VCaP (cell line): ENCODE results near the gene CGB8.
A peak's percentile ranks its signal among the peaks of the same experiment; 100 is the strongest.

Experiments used
- H3K27ac ChIP-seq: fragments of 450-650 bp; 2 replicates; pipeline ENCODE4 v1.5.1; 2017
- TF ChIP-seq, protein P1 (sequence below): fragments of 450-650 bp; conservative IDR thresholded peaks from 2 replicates; pipeline ENCODE4 v1.5.1; 2017; ENCODE audit warnings: mild to moderate bottlenecking, moderate library complexity

The CGB8 gene

GRCh38 chr19:49004964-49005614 lies 43.8 kb downstream of the CGB8 start:
- TF ChIP-seq, protein P1, sequence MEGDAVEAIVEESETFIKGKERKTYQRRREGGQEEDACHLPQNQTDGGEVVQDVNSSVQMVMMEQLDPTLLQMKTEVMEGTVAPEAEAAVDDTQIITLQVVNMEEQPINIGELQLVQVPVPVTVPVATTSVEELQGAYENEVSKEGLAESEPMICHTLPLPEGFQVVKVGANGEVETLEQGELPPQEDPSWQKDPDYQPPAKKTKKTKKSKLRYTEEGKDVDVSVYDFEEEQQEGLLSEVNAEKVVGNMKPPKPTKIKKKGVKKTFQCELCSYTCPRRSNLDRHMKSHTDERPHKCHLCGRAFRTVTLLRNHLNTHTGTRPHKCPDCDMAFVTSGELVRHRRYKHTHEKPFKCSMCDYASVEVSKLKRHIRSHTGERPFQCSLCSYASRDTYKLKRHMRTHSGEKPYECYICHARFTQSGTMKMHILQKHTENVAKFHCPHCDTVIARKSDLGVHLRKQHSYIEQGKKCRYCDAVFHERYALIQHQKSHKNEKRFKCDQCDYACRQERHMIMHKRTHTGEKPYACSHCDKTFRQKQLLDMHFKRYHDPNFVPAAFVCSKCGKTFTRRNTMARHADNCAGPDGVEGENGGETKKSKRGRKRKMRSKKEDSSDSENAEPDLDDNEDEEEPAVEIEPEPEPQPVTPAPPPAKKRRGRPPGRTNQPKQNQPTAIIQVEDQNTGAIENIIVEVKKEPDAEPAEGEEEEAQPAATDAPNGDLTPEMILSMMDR: no peak
- no peak overlapping the region for H3K27ac ChIP-seq

DNA sequence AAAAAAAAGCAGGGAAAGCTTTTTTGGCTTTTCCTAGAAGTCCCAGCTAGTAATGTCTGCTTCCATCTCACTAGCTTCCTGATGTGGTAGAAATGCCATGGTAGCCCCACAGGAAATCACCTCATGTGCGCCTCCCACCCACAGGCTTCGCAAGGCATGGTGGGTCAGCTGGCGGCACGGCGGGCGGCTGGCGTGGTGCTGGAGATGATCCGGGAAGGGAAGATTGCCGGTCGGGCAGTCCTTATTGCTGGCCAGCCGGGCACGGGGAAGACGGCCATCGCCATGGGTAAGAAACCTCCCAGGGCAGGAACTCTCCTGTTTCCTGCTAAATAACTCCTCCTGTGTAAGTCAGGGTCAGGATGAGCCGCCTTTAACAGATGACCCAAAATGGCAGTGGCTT lies 44.8 kb downstream of the CGB8 start:
- no peak overlapping the region for H3K27ac ChIP-seq
- TF ChIP-seq, protein P1: no peak

DNA sequence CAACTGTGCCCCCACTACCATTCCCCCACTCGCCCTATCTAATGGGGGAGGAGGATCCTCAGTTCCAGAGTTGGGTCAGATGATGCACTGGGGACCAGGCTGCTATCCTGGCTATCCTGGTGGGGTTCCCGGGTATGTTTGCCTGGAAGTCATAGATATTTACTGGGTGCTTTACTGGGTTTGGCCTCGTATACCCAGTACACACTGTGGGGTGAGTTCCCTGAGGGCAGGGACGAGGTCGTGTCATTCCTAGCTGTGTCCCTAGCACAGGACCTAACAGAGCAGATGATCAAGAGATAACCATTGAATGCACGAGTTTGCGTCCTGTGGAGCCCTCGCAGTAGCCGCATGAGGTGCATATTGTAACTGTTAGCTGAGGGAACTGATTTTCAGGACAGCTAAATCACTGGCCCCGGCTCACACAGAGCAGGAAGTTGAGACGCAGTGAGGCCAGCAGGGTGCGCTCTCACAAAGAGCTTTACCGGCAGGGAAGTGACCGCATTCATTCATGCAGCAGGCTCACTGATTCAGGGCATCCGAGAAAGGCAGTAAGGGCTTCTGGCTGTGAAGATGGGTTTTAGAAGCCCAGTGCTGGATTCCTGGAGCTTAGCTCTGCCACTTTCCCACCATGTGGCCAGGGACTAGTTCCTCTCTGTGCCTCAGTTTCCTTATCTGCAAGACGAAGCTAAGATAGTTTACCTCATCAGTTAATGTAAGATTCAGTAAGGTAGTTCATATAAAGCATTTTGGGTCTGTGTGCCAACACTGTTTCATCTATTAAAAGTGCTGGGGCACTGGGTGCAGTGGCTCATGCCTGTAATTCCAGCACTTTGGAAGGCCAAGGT lies 49.2 kb downstream of the CGB8 start:
- TF ChIP-seq, protein P1: peak; percentile 70
- no peak overlapping the region for H3K27ac ChIP-seq

GRCh38 chr19:48997972-48998371 lies 50.9 kb downstream of the CGB8 start:
- no peak overlapping the region for H3K27ac ChIP-seq

More at GRCh38 chr19:48997972-48998371, 50.9 kb downstream of the CGB8 start:
- TF ChIP-seq, protein P1: peak; percentile 74
